ENCODE measurements around the gene KSR1.

The KSR1 gene

GRCh38 chr17:27518048-27518447 is 61.8 kb downstream of the KSR1 start:
- no peak overlapping the region for H3K4me2 ChIP-seq
- no peaks in the 10 kb centered on the region for H3K36me3 ChIP-seq (ENCODE audit: insufficient read depth)
- no peak overlapping the region for H3K9ac ChIP-seq
- H3K27me3 ChIP-seq (ENCODE audit: insufficient read depth, low read depth), result no peaks in the 10 kb centered on the region
- no peak for TF ChIP-seq CTCF (conservative IDR thresholded peaks at IDR 0.05; ENCODE audit: low read depth, low read length)
- H3K4me3 ChIP-seq (IDR thresholded peaks at IDR 0.05; ENCODE audit: insufficient read depth, low read depth, low read length), result no peak overlapping the region
- H3K27ac ChIP-seq, result no peak overlapping the region
- H3K79me2 ChIP-seq (ENCODE audit: insufficient read depth, low read depth), result no peaks in the 10 kb centered on the region
- no peaks in the 10 kb centered on the region for H4K20me1 ChIP-seq (ENCODE audit: insufficient read depth)
- H3K4me1 ChIP-seq (ENCODE audit: low read depth, poor library complexity, severe bottlenecking), result no peaks in the 10 kb centered on the region
- no peak overlapping the region for H2AFZ ChIP-seq (ENCODE audit: low read depth)

GRCh38 chr17:27518545-27519521 is 62.6 kb downstream of the KSR1 start:
- H3K79me2 ChIP-seq (ENCODE audit: insufficient read depth, low read depth), result no peaks in the 10 kb centered on the region
- H2AFZ ChIP-seq (ENCODE audit: low read depth), result no peak overlapping the region
- H3K36me3 ChIP-seq (ENCODE audit: insufficient read depth), result no peaks in the 10 kb centered on the region
- no peak for TF ChIP-seq CTCF (conservative IDR thresholded peaks at IDR 0.05; ENCODE audit: low read depth, low read length)
- H3K4me3 ChIP-seq (IDR thresholded peaks at IDR 0.05; ENCODE audit: insufficient read depth, low read depth, low read length), result no peak overlapping the region
- no peak overlapping the region for H3K4me2 ChIP-seq
- no peaks in the 10 kb centered on the region for H3K4me1 ChIP-seq (ENCODE audit: low read depth, poor library complexity, severe bottlenecking)
- no peak overlapping the region for H3K9ac ChIP-seq
- H3K27ac ChIP-seq, result no peak overlapping the region
- no peaks in the 10 kb centered on the region for H3K27me3 ChIP-seq (ENCODE audit: insufficient read depth, low read depth)
- no peaks in the 10 kb centered on the region for H4K20me1 ChIP-seq (ENCODE audit: insufficient read depth)

- Histone ChIP-seq H3K36me3 (ENCODE audit: insufficient read depth) (no peaks in the 10 kb centered on the region), H3K27ac (no peak overlapping the region), H3K27me3 (ENCODE audit: insufficient read depth, low read depth) (no peaks in the 10 kb centered on the region), H4K20me1 (ENCODE audit: insufficient read depth) (no peaks in the 10 kb centered on the region), H2AFZ (ENCODE audit: low read depth) (no peak overlapping the region), H3K4me2 (no peak overlapping the region), H3K79me2 (ENCODE audit: insufficient read depth, low read depth) (no peaks in the 10 kb centered on the region), H3K9ac (no peak overlapping the region), H3K4me3 (IDR thresholded peaks at IDR 0.05; ENCODE audit: insufficient read depth, low read depth, low read length) (no peak overlapping the region), H3K4me1 (ENCODE audit: low read depth, poor library complexity, severe bottlenecking) (no peaks in the 10 kb centered on the region)
- no peak for TF ChIP-seq CTCF (conservative IDR thresholded peaks at IDR 0.05; ENCODE audit: low read depth, low read length)
Measured at GRCh38 chr17:27519550-27519949, 63.3 kb downstream of the KSR1 start.

- H3K27ac ChIP-seq, result no peak overlapping the region
- H3K4me2 ChIP-seq, result no peak overlapping the region
- H4K20me1 ChIP-seq (ENCODE audit: insufficient read depth), result no peaks in the 10 kb centered on the region
Measured at GRCh38 chr17:27520491-27521185, 64.4 kb downstream of the KSR1 start.

More at GRCh38 chr17:27520491-27521185, 64.4 kb downstream of the KSR1 start:
- H3K36me3 ChIP-seq (ENCODE audit: insufficient read depth), result no peaks in the 10 kb centered on the region
- no peaks in the 10 kb centered on the region for H3K4me1 ChIP-seq (ENCODE audit: low read depth, poor library complexity, severe bottlenecking)
- H3K9ac ChIP-seq, result no peak overlapping the region
- TF ChIP-seq CTCF (conservative IDR thresholded peaks at IDR 0.05; ENCODE audit: low read depth, low read length), result no peak
- no peak overlapping the region for H2AFZ ChIP-seq (ENCODE audit: low read depth)
- H3K27me3 ChIP-seq (ENCODE audit: insufficient read depth, low read depth), result no peaks in the 10 kb centered on the region
- no peak overlapping the region for H3K4me3 ChIP-seq (IDR thresholded peaks at IDR 0.05; ENCODE audit: insufficient read depth, low read depth, low read length)
- H3K79me2 ChIP-seq (ENCODE audit: insufficient read depth, low read depth), result no peaks in the 10 kb centered on the region
